Activated CD8-positive, alpha-beta memory T cell treated with anti-CD3 and anti-CD28 coated beads, Interleukin-2, amount 50 U/mL, for 48 hours (primary cell): Measurements from ENCODE around the gene SPOP.
A peak's percentile ranks its signal among the peaks of the same experiment; 100 is the strongest.

Source experiments
- DNase-seq: peaks from one replicate; pipeline ENCODE4 v3.0.0-alpha.2; 2020

Gene SPOP

GRCh38 chr17:49582789-49583188, 95.1 kb downstream of the SPOP start:
- no peak for DNase-seq

DNA sequence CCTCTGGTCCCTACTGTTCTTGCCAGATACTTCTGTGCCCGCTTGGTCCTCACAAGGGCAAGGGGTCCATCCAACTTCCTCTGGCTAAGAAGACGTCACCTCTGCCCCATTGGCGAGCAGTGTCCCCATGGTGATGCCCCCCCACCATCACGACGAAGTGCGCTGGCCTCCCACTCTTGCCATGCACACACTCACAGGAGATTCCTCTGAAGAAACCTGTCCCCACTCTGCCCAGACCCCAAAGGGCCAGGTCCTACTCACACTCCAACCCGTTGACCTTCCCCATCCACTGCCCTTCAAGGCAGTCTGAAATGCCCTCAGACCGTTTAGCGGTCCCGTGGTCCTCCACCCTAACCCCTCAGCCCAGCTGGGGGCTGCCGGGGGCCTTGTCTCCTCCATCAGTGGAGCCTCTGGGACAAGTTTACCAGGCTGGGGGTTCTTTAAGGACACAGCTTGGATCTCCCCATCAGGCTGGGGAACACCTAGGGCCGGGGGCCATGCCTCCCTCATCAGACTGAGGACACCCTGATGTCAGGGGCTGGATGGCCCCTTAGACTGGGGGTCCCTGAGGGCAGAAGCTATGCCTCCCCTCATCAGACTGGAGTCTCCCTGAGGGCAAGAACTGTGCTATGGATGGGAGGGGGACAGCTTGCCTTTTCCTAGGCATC, 95.7 kb downstream of the SPOP start:
- no peak for DNase-seq

DNA sequence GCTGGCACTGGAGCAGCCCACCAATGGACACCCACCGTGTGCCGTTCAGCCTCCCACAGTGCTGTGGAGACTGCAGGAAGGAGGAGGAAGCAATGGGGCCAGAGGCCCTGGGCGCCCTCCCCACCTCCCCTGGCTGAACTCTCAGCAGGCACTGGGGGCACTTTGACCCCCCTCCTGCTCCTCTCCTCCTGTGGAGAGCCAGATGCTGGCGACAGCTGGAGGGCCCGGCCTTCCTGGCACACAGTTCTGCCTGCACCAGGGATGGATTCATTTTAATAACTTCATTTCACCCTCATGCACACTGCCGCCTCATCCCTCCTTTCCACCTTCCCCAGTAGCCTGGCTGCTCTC, 96.3 kb downstream of the SPOP start:
- no peak for DNase-seq

DNA sequence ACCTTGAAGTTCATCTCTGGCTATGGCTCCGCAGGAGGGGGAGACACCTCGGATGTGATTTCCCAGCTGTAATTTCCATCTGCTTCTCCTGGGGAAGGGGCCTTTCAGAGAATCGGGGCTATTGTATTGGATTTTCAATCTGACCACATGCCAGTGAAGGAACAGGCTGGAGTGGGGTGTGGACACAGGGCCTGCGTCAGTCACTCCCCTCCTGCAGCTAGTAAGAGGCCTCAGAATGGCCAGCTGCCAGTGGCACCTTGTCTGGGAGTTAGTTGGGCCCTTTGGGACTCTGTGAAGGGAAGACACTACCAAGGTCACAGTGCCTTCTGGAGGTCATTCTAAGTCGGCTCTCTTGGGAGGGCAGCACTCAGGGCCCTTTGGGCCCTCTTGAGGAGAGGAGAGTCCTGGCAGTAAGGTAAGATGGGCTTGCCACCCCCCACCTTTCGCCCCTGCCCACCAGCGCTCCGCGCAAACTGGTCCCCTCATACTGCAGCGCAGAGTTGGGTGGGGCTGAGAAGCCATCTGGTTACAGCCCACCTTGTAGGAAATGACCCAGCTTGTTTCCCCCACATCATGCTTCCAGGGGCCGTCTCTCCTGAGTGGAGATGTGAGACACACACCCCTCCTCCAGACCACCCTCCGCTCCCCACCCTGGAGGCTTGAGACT, 96.8 kb downstream of the SPOP start:
- DNase-seq: no peak

DNA sequence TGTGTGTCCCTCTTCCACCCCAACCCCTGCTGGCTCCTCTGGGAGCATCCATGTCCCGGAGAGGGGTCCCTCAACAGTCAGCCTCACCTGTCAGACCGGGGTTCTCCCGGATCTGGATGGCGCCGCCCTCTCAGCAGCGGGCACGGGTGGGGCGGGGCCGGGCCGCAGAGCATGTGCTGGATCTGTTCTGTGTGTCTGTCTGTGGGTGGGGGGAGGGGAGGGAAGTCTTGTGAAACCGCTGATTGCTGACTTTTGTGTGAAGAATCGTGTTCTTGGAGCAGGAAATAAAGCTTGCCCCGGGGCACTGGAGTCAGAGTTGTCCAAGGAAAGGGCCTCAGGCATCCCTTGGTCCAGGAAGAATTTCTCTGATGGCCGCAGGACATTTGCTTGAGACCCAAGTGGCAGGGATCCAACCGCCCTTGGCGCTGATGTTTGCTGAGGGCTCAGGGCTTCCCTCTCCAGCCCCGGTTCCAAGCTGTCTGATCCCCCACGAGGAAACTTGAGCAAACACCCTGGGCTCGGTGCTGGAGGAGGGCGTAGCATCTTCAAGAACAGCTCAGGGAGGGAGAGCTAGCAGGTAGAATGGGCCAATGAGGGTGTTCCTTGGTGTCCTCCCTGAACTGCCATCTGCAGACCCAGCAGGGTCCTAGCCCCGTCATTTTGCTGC, 97.7 kb downstream of the SPOP start:
- no peak for DNase-seq

- no peak for DNase-seq
These were observed 98.4 kb downstream of the SPOP start for GRCh38 chr17:49579522-49579921.

- no peak for DNase-seq
These were observed 98.9 kb downstream of the SPOP start for GRCh38 chr17:49578952-49579500.

DNA sequence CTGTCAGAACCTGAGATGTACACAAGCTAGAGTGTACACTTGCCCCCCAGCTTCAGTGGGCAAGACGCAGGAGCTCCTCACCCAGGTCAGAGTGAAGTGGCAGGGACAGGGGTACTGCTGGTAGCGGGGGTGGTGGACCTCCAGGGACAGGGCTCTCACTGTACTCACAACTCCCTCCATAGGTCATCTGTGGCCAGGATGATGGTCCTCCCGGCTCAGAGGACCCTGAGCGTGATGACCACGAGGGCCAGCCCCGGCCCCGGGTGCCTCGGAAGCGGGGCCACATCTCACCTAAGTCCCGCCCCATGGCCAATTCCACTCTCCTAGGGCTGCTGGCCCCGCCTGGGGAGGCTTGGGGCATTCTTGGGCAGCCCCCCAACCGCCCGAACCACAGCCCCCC, 99.5 kb downstream of the SPOP start:
- DNase-seq: no peak

DNA sequence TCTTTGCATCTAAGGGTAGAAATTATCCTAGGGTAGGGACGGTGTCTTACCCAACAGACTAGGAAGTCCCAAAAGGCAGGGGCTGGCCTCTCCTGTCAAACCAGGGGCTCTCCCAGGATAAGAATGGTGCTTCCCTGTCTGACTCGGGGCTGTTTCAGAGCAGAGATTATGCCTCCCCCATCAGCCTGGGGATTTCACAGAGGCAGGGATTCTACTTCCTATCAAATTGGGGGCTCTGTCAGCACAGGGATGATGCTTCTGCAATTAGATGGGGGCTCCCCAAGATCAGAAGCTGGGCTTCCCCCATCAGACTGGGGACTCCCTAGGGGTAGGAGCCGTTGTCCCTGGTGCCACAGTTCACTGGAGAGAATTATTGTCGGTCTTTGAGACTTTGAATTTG, 99.9 kb downstream of the SPOP start:
- DNase-seq: no peak

GRCh38 chr17:49577650-49577934, 100.3 kb downstream of the SPOP start:
- DNase-seq: no peak

- DNase-seq: no peak
These were observed 100.8 kb downstream of the SPOP start for GRCh38 chr17:49576917-49577649.

GRCh38 chr17:49576088-49576916, 101.6 kb downstream of the SPOP start:
- DNase-seq: no peak

DNA sequence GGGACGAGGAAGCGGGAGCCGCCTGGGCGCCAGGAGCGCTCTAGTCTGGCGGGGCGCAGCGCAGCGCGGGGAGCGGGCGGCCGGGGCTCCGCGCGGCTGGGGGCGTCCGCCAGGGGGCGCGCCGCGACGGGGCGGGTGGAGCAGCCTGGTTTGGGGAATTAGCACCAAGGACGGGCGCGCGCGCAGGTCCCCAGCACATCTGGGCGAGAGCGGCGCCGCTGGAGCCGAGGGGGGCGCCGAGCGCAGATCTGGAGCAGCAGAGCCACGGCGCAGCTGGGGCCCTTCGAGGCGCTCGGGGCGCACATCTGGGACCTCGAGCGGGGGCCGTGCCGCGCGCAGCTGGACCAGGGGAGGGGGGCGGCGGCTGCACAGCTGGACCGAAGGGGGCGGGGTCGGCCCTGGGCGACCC, 102.2 kb downstream of the SPOP start, which contains the start of gene NXPH3:
Gene NXPH3, plus strand, starts transcription at position 193 of the 409 bp plus-strand sequence. CDS start 349 bp downstream, outside the sequence.
- peak; percentile 93 for DNase-seq

- no peak for DNase-seq
These were observed 102.8 kb downstream of the SPOP start for GRCh38 chr17:49574945-49575678.

GRCh38 chr17:49574323-49574781, 103.5 kb downstream of the SPOP start:
- no peak for DNase-seq

DNA sequence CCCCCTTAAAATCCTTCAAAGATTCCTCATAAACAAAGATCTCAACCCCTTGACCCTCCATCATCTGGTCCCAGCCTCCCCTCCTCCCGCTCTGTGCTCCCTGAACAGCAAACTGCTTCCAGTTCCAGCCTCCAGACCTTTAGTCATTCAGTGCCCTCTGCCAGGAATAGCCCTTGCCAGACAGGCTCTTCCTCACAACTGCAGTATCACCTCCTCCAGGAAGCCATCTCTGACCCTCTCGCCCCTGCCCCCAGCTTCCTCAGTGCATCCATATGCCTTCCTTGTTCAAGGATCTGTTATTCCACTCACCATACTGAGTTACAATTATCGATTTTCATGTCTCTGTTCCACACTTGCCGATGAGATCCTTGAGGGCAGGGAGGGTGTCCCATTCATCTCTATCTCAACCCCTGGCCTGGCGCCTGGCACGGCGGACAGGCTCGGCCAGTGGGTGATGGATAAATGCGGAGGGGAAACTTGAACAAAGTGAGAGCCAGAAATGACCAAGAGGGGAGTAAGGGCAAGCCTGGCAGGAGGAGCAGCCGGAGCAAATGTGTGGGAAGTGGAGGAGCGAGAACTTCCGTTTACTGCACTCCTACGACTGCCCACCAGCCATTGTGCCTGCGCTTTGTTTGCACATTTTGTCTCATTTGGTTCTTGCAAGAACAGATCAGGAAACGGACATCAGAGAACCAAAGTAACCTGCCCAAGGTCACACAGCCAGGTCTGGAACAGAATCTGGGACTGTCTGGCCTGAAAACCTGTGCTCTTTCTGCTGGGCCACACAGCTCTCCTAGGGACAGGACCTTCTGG, 104.2 kb downstream of the SPOP start:
- no peak for DNase-seq

GRCh38 chr17:49572806-49573420, 105.0 kb downstream of the SPOP start:
- no peak for DNase-seq

DNA sequence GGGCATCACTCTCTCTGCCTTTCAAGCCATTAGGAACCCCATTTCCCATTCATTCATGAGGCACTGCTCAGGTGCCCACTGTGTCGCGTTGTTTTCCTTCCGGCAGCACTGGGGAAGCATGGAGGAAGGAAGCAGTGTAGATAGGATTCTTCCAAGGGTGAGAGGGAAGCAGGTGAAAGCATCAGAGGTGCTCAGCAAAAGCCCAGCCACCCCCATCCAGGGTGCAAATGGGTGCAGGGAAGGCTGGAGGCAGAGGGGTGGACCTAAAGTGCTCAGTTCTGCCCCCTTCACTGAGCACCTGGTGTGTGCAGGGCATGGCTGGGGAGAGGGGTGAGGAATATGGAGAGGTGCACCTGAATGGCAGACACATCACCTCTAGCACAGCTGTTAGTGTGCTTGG, 105.7 kb downstream of the SPOP start:
- DNase-seq: no peak

DNA sequence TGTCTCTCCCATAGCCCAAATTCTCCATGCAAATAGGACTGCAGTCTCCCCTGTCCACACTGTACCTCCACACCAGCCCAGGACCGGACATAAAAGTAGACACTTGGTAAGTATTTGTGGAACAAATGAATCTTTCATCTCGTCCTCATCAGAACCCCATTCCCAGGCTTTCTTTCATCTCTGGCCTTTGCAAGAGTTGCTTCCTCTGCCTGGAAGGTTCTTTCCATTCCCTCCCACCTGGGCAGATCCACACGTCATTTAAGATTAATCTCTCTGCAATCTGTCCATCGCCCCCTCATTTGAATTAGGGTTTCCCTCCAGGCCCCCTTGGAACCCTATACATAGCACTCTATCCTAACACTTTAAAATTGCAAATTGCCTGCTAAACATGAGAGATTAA, 106.1 kb downstream of the SPOP start:
- DNase-seq: no peak

- no peak for DNase-seq
These were observed 106.6 kb downstream of the SPOP start for GRCh38 chr17:49571283-49571682.
